SU-DHL-6 (cell line): ENCODE data around the gene TCP11.
"Not testable (repeated sequence)": the region's sequence is repeated elsewhere in the genome, so short reads cannot be mapped to it uniquely, and the experiment has no call there.

Experiments used
- EZH2phosphoT487 ChIP-seq: fragments of 200-600 bp; sonication (generic), shearing (Covaris generic); conservative IDR thresholded peaks from 2 replicates; pipeline ENCODE4 v1.6.1; 2018; ENCODE audit warnings: mild to moderate bottlenecking, antibody characterized with exemption, low read length, moderate library complexity, mixed read lengths
- TF ChIP-seq, protein P1 (sequence below): fragments of 200-600 bp; sonication (generic); IDR thresholded peaks from one replicate; pipeline ENCODE4 v1.5.1; 2017; ENCODE audit warnings: antibody characterized with exemption, mild to moderate bottlenecking, low read length, moderate library complexity; ENCODE audit not compliant: insufficient read depth, poor library complexity, severe bottlenecking

DNA sequence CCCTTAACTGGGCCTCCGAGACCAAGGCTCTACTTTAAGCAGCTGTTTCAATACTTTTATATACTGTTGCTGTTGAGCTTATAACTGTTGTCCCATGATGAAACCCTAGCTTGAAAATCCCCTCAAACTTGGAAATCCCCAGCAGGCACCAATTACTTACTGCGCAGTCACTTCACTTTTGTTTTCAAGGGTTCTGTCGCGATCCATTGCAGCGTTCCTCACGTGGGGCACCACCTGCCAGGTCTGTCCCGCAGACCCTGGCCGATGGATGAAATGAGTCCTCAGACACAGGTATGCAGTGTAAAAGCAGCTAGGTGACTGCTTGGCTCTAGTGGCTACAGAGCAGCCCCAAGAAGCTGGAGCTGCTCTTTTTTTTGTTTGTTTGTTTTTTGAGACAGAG, 33.9 kb downstream of the TCP11 start:
- TF ChIP-seq, protein P1, sequence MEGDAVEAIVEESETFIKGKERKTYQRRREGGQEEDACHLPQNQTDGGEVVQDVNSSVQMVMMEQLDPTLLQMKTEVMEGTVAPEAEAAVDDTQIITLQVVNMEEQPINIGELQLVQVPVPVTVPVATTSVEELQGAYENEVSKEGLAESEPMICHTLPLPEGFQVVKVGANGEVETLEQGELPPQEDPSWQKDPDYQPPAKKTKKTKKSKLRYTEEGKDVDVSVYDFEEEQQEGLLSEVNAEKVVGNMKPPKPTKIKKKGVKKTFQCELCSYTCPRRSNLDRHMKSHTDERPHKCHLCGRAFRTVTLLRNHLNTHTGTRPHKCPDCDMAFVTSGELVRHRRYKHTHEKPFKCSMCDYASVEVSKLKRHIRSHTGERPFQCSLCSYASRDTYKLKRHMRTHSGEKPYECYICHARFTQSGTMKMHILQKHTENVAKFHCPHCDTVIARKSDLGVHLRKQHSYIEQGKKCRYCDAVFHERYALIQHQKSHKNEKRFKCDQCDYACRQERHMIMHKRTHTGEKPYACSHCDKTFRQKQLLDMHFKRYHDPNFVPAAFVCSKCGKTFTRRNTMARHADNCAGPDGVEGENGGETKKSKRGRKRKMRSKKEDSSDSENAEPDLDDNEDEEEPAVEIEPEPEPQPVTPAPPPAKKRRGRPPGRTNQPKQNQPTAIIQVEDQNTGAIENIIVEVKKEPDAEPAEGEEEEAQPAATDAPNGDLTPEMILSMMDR, result not testable (repeated sequence)
- not testable (repeated sequence) for TF ChIP-seq EZH2phosphoT487
